RCC 7860 (cell line): ENCODE data around the gene ZFP36L2.

Experiments used
- DNase-seq: peaks from one replicate; pipeline ENCODE4 v3.0.0-alpha.2; 2015; ENCODE audit warnings: low spot score
- FAIRE-seq: peaks from 2 replicates; lab custom pipeline; 2012; peaks lifted over from hg19 to GRCh38; lab: Jason Lieb, UNC

The ZFP36L2 gene

GRCh38 chr2:43188561-43189386, 37.6 kb downstream of the ZFP36L2 start:
- DNase-seq (no peak), FAIRE-seq (no peak)

GRCh38 chr2:43186679-43187374, 39.6 kb downstream of the ZFP36L2 start:
- FAIRE-seq (no peak), DNase-seq (no peak)

- FAIRE-seq, result no peak
- DNase-seq, result no peak
Measured at GRCh38 chr2:43186321-43186678, 40.1 kb downstream of the ZFP36L2 start.

- FAIRE-seq (no peak), DNase-seq (peak; percentile 64)
Measured at GRCh38 chr2:43185146-43185545, 41.3 kb downstream of the ZFP36L2 start.

GRCh38 chr2:43184339-43184895, 42.0 kb downstream of the ZFP36L2 start:
- DNase-seq (peak; percentile 100), FAIRE-seq (peak; percentile 95)

GRCh38 chr2:43183743-43184142, 42.7 kb downstream of the ZFP36L2 start:
- FAIRE-seq, result no peak
- no peak for DNase-seq

GRCh38 chr2:43180897-43181296, 45.5 kb downstream of the ZFP36L2 start:
- no peak for FAIRE-seq
- DNase-seq, result no peak

- DNase-seq (no peak), FAIRE-seq (no peak)
Measured at GRCh38 chr2:43179942-43180341, 46.5 kb downstream of the ZFP36L2 start.

GRCh38 chr2:43178602-43179542, 47.5 kb downstream of the ZFP36L2 start:
- DNase-seq (peak; percentile 21), FAIRE-seq (no peak)

GRCh38 chr2:43178055-43178598, 48.3 kb downstream of the ZFP36L2 start:
- DNase-seq (no peak), FAIRE-seq (no peak)

GRCh38 chr2:43176449-43176848, 50.0 kb downstream of the ZFP36L2 start:
- DNase-seq, result no peak
- no peak for FAIRE-seq

- DNase-seq, result no peak
- no peak for FAIRE-seq
Measured at GRCh38 chr2:43175876-43176275, 50.5 kb downstream of the ZFP36L2 start.

- no peak for DNase-seq
- FAIRE-seq, result no peak
Measured at GRCh38 chr2:43175020-43175441, 51.4 kb downstream of the ZFP36L2 start.

GRCh38 chr2:43174368-43174916, 52.0 kb downstream of the ZFP36L2 start:
- DNase-seq, result no peak
- no peak for FAIRE-seq
